ENCODE measurements around the gene TCERG1L.

Gene TCERG1L

GRCh38 chr10:131169146-131169545 lies 142.4 kb downstream of the TCERG1L start:
- no peak for DNase-seq
- TF ChIP-seq, protein P1, sequence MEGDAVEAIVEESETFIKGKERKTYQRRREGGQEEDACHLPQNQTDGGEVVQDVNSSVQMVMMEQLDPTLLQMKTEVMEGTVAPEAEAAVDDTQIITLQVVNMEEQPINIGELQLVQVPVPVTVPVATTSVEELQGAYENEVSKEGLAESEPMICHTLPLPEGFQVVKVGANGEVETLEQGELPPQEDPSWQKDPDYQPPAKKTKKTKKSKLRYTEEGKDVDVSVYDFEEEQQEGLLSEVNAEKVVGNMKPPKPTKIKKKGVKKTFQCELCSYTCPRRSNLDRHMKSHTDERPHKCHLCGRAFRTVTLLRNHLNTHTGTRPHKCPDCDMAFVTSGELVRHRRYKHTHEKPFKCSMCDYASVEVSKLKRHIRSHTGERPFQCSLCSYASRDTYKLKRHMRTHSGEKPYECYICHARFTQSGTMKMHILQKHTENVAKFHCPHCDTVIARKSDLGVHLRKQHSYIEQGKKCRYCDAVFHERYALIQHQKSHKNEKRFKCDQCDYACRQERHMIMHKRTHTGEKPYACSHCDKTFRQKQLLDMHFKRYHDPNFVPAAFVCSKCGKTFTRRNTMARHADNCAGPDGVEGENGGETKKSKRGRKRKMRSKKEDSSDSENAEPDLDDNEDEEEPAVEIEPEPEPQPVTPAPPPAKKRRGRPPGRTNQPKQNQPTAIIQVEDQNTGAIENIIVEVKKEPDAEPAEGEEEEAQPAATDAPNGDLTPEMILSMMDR (IDR thresholded peaks at IDR 0.05; ENCODE audit: low read depth, low read length): no peak

DNA sequence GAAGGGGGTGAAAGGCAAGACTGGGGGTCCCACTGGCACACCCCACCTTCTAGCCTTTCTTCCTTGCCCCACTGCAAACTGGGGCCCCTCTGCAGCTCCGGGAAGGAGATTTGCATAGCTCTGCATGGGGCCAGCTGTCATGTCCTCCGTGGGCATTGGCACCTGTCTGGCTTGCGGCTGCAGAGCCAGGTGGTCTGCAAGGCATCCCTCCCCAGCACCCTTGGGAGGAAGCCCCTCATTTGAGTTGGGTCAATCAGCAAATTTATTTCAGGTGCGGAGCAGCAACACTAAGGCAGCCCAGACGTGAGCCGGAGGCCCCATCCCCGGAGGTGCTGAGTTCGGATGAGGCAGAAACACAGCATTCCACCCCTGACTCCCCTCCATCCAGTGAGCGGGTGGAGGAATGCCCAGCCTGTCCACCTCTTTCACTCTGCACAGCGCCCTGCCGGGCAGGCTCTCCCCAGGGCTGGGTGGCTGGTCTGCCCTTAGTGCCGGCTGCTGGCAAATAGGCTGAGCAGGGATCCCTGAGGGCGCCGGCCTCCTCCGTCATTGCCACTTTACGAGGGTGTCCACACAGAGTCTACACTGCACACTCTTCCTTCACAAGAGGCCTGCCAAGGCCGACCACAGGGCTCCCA lies 143.2 kb downstream of the TCERG1L start:
- Histone ChIP-seq H3K36me3 (no peaks in the 10 kb centered on the region), H3K9me3 (ENCODE audit: severe bottlenecking) (no peaks in the 10 kb centered on the region), H3K27me3 (ENCODE audit: insufficient read depth, low read depth, severe bottlenecking) (no peaks in the 10 kb centered on the region), H3K4me3 (ENCODE audit: low read depth, low read length) (no peak overlapping the region), H3K27ac (no peak overlapping the region)
- no peak for DNase-seq
- TF ChIP-seq, protein P1 (IDR thresholded peaks at IDR 0.05; ENCODE audit: low read depth, low read length): no peak

More at GRCh38 chr10:131169146-131169545, 142.4 kb downstream of the TCERG1L start:
- Histone ChIP-seq H3K36me3 (no peaks in the 10 kb centered on the region), H3K27me3 (ENCODE audit: insufficient read depth, low read depth, severe bottlenecking) (no peaks in the 10 kb centered on the region), H3K4me3 (ENCODE audit: low read depth, low read length) (no peak overlapping the region), H3K9me3 (ENCODE audit: severe bottlenecking) (no peaks in the 10 kb centered on the region), H3K27ac (no peak overlapping the region)

GRCh38 chr10:131167036-131167860 lies 144.3 kb downstream of the TCERG1L start:
- DNase-seq: no peak
- H3K36me3 ChIP-seq: no peaks in the 10 kb centered on the region
- H3K27ac ChIP-seq: no peak overlapping the region
- H3K9me3 ChIP-seq (ENCODE audit: severe bottlenecking): no peaks in the 10 kb centered on the region
- no peak overlapping the region for H3K4me3 ChIP-seq (ENCODE audit: low read depth, low read length)
- no peaks in the 10 kb centered on the region for H3K27me3 ChIP-seq (ENCODE audit: insufficient read depth, low read depth, severe bottlenecking)
- TF ChIP-seq, protein P1 (IDR thresholded peaks at IDR 0.05; ENCODE audit: low read depth, low read length): no peak

- no peak for DNase-seq
- Histone ChIP-seq H3K27me3 (ENCODE audit: insufficient read depth, low read depth, severe bottlenecking) (no peaks in the 10 kb centered on the region), H3K36me3 (no peaks in the 10 kb centered on the region), H3K9me3 (ENCODE audit: severe bottlenecking) (no peaks in the 10 kb centered on the region), H3K4me3 (ENCODE audit: low read depth, low read length) (no peak overlapping the region), H3K27ac (no peak overlapping the region)
- TF ChIP-seq, protein P1 (IDR thresholded peaks at IDR 0.05; ENCODE audit: low read depth, low read length): no peak
Measured at GRCh38 chr10:131166486-131166885, 145.0 kb downstream of the TCERG1L start.

GRCh38 chr10:131165092-131165491 lies 146.4 kb downstream of the TCERG1L start:
- H3K36me3 ChIP-seq: no peaks in the 10 kb centered on the region

More at GRCh38 chr10:131165092-131165491, 146.4 kb downstream of the TCERG1L start:
- Histone ChIP-seq H3K9me3 (ENCODE audit: severe bottlenecking) (no peaks in the 10 kb centered on the region), H3K27me3 (ENCODE audit: insufficient read depth, low read depth, severe bottlenecking) (no peaks in the 10 kb centered on the region), H3K27ac (no peak overlapping the region), H3K4me3 (ENCODE audit: low read depth, low read length) (no peak overlapping the region)
- no peak for DNase-seq
- TF ChIP-seq, protein P1 (IDR thresholded peaks at IDR 0.05; ENCODE audit: low read depth, low read length): no peak

Data from WERI-Rb-1 (cell line).